ENCODE data around the gene SRSF1.
A peak's percentile ranks its signal among the peaks of the same experiment; 100 is the strongest.

- no peak for TF ChIP-seq CTCF (IDR thresholded peaks at IDR 0.05)
- TF ChIP-seq EP300 (IDR thresholded peaks at IDR 0.05), result no peak
- peak; percentile 8 to 25 for TF ChIP-seq POLR2A (IDR thresholded peaks at IDR 0.05)
- peak in 3 of 4 donors; percentile 56 to 84 (median 78) for TF ChIP-seq POLR2AphosphoS5 (IDR thresholded peaks at IDR 0.05)
These were observed 18.5 kb downstream of the SRSF1 start for GRCh38 chr17:57988301-57989250.

Measured in sigmoid colon (tissue), 4 donors.